HG03565 (cell line): ENCODE measurements around the gene TBC1D19.
"Not testable (repeated sequence)": the region's sequence is repeated elsewhere in the genome, so short reads cannot be mapped to it uniquely, and the experiment has no call there.

ENCODE experiments used
- ATAC-seq: cut with Tn5 transposase; IDR thresholded peaks from one replicate; pipeline ENCODE4 v1.9.1; 2021; ENCODE audit warnings: mild to moderate bottlenecking, moderate library complexity; ENCODE audit not compliant: unreplicated experiment

TBC1D19 gene

GRCh38 chr4:26594778-26595177 is 10.9 kb downstream of the TBC1D19 start:
- ATAC-seq = no peak

- ATAC-seq = no peak
These were observed 13.0 kb downstream of the TBC1D19 start for GRCh38 chr4:26596843-26597242.

DNA sequence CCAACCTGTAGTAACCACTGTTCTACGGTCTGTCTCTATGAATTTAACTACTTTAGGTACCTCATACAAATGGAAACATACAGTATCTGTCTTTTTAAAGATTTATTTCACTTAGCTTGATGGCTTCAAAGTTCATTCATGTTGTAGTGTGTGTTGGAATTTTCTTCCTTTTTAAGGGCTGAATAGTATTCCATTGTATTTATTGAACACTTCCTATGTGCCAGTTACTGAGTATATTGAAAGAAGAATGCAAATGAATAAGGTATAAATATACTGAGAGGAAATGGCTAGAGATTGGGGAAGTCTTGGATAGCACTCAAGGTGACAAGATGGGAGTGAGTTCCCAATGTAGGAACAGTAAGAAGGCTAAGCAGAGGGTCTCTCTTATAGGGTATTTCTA is 17.3 kb downstream of the TBC1D19 start:
- no peak for ATAC-seq

- no peak for ATAC-seq
These were observed 23.9 kb downstream of the TBC1D19 start for GRCh38 chr4:26607776-26608175.

GRCh38 chr4:26609391-26609790 is 25.5 kb downstream of the TBC1D19 start:
- no peak for ATAC-seq

DNA sequence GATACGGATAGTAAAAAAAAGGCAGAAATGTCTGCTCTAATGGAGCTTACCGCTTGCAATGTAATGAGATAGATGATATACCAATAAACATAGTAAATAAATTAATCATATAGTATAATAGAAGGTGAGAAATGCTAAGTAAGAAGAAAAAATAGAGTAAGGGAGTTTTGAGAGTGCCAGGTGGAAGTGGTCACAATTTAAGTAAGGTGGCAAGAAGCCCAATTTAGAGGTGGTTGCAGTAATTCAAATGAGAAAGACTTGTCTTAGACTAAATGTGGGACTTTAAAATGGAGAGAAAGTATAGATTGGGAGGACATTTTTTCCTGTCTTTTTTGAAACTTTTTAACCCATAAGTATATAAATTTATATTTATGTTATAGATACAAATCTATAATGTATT is 26.0 kb downstream of the TBC1D19 start:
- ATAC-seq = no peak

- no peak for ATAC-seq
These were observed 27.5 kb downstream of the TBC1D19 start for GRCh38 chr4:26611372-26611771.

DNA sequence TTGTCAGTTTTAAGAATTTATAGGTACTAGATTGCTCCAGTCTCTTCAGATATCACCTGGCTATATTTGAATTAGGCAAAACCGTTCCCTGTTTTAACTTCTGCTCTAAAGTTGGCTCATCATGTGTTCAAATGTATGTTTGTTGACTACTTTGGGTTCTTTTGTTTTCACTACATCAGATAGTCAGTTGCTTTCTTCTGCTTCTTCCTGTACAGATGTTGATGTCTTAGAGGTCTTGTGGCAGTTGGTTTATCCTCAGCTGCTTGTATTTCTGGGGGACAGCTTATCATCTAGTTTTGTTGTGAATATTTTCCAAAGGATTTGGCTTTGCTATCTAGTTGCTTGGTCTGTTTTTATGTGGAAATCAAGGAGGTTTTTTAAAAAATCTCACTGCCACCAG is 28.0 kb downstream of the TBC1D19 start:
- ATAC-seq = no peak

DNA sequence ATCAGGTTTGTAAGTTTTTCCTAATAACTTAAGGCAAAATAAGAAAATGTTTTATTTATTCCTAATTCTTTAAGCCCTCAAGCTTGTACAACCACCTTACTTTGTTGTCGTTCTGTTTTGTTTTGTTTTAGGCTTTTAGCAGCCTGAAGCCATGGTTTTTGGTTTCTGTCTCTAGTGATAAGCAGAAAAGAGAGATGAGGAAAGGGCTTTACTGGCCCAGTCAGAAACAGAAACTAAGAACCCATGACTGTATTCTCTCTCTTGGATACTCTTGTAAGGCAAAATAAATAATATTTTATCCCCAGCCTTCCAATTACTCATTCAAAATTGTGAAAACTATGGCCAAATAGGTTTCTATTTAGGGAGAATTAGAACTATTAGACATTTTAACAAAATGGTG is 29.4 kb downstream of the TBC1D19 start:
- ATAC-seq = no peak

GRCh38 chr4:26613735-26614134 is 29.9 kb downstream of the TBC1D19 start:
- ATAC-seq = no peak

GRCh38 chr4:26619784-26620183 is 35.9 kb downstream of the TBC1D19 start:
- ATAC-seq = no peak

DNA sequence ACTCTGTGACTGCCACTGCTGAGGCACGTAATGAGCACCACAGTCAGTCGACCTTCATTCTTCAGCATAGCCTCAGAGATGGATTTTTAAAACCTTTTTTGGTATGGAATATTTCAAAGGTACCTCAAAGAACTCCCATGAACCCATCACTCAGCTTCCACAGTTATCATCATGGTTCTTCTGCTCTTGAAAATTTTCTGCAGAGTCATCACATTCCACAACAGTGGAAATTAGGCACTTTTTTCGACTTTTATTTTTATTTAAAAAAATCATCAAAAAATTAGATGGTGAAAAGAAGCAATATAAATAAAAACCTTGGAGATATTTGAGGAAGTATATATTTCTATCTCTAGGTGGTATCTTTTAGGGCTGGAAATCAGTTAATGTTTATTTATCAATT is 37.5 kb downstream of the TBC1D19 start:
- ATAC-seq = no peak

DNA sequence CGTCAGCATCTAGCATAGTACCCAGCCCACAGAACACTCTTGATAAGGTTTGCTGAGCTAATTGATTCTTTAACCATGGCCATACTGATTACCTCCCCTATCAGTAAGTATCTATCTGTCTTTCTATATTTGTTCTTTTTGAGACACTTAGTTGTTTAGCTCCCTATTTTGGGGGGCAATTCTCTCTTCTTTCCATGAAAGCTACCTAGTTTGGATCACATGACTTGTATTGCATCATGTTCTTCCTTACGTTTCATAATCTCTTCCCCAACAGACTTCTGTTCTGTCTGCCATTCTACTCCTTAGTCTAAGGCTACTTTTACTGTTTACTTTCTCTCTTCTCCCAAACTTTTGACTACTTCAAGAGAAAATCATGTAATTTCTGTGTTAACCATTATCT is 39.0 kb downstream of the TBC1D19 start:
- no peak for ATAC-seq

DNA sequence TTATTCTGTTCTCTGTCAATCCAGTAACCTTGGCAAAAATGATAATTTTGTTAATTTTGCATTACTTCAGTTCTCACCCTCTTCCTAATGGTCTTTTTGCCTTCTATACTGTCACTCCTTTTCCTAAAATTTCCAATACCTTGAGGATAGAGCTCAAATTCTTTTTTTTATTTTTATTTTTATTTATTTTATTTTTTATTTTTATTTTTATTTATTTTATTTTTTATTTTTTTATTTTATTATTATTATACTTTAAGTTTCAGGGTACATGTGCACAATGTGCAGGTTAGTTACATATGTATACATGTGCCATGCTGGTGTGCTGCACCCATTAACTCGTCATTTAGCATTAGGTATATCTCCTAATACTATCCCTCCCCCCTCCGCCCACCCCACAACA is 42.8 kb downstream of the TBC1D19 start:
- ATAC-seq = not testable (repeated sequence)

GRCh38 chr4:26632916-26633315 is 49.0 kb downstream of the TBC1D19 start:
- ATAC-seq = no peak

- no peak for ATAC-seq
These were observed 50.4 kb downstream of the TBC1D19 start for GRCh38 chr4:26634237-26634636.

DNA sequence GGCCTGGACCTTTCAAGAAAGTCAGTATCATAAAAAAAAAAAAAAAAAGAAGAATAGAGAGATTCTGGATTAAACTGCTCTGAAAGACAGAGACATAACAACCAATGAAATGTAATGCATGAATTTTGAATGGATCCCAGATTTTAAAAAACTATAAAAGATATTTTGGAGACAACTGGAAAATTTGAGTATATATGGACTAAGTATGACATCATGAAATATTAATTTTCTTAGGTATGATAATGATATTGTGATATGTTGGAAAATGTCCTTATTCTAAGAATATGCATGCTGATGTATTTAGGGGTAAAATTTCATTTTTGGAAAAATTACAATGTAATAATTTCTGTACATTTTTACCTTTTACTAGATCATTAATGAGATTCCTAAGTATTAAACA is 52.6 kb downstream of the TBC1D19 start:
- no peak for ATAC-seq

DNA sequence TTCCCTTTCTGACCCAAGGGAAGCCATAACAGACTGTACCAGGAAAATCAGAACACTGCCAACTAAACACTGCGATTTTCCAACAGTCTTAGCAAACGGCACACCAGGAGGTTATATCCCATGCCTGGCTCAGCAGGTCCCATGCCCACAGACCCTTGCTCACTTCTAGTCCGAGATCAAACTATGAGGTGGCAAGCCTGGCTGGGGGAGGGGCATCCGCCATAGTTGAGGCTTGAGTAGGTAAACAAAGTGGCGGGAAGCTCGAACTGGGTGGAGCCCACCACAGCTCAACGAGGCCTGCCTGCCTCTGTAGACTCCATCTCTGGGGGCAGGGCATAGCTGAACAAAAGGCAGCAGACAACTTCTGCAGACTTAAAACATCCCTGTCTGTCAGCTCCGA is 56.8 kb downstream of the TBC1D19 start:
- not testable (repeated sequence) for ATAC-seq

DNA sequence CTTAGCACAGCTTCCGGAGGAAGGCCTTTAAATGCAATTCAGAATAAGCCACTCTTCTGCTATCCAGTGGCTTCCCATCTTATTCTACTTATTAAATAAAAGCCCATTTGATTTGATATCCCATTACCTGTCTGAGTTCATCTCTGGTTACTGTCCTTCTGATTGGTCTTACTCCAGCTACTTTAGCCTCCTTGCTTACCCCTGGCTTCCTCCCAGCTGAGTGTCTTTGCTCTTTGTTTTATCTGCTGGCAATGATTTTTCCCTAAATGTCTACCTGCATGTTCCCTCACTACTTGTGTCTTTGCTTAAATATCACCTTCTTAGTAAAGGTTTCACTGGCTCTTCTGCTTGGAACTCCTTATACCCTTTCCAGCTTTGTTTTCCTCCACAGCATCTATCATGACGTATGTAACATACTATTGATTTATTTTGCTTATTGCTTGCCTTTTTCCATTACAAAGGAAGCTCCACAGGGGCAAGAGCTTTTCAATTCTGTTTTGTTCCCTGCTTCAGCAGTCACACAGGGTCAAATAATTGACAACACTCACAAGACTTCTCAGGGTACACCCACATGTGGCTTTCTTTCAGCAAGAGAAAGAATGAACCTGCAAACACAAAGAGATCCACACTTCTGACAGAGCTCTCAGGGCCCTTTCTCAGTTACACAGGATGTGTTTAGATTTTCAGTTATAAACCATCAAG is 63.8 kb downstream of the TBC1D19 start:
- no peak for ATAC-seq

DNA sequence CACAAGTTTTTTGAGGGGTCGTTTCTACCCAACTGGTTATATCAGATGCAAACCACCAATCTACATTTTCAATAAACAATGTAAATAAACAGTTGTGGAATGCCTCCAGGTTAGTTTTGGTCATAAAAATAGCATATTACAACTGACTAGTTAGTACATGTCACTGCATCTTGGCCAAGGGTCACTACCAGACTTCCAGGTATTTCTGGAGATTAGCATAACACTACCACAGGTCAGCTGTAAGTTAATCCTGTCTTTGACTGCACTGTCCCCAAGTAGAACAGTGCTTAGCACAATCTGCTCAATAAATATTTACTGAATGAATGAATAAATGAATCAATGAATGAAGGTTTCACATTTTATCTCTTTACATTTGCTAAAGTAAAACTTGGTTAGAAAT is 64.4 kb downstream of the TBC1D19 start:
- no peak for ATAC-seq

DNA sequence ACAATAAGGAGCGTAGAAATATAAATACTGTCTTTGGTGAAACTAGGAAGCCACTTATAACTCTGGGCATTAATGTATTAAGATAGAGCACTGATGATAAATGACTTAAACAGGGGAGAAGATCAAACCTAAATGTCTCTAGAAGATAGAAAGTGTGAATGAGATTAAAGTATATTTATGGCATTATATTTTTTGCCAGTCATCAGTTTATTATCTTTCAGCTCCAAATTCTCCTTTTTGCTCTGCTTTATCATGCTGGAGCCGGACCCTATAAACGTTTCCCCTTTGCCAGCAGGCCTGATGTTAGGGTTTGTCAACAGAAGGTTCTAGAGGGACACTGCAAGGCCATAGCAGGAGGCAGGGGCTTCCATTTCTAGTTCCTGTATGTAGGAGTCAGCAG is 76.4 kb downstream of the TBC1D19 start:
- ATAC-seq = no peak

GRCh38 chr4:26663888-26664287 is 80.0 kb downstream of the TBC1D19 start:
- no peak for ATAC-seq

DNA sequence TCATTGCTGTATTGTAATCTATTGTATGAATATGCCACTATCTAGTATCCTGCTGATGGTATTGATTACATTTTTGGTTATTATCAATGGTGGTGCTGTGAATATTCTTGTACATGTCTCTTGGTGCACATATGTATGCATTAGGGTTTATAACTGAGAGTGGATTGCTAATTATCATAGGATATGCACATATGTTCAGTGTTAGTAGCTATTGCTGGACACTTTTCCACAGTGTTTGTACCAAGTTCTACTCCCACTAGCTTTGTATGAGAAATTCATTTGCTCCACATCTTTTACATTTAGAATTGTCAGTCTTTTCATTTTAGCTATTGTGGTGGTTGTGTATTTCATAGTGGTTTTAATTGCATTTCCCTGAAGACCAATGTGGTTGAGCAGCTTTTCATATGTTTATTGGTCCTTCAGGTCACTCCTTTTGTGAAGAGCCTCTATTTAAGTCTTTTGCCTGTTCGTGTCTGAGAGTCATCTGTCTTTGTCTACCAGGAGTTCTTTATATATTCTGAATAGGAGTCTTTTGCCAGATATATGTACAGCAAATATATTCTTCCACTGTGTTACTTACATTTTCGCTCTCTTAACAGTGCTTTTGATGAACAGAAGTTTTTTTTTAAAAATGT is 87.1 kb downstream of the TBC1D19 start:
- ATAC-seq = no peak
